ENCODE data around the gene VCY.
"Not testable (repeated sequence)": the region's sequence is repeated elsewhere in the genome, so short reads cannot be mapped to it uniquely, and the experiment has no call there.

The VCY gene

DNA sequence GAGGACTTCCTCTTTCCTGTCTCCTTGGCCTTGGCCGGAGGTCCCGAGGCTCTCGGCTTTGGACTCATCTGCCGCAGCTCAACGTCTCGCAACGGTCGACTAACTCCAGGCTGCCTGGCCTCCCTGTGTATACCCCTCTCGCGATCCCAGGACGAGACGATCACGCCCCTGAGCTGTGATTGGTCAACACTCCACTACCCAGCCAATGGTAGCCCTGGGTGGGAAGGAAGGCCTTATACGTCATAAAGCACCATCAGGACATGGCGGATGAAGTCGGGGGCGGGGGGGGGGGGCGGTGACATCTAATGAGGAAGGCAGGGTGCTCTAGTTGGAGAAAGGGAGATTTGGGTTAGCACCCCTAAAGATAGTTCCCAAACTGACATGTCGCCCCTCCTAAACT is at the start of gene VCY:
VCY (minus strand) TSS at position 101 of the 400 bp plus-strand sequence; CDS start at position 68, 33 bp downstream.
- H3K27ac ChIP-seq, H3K4me3 ChIP-seq: not testable (repeated sequence)

DNA sequence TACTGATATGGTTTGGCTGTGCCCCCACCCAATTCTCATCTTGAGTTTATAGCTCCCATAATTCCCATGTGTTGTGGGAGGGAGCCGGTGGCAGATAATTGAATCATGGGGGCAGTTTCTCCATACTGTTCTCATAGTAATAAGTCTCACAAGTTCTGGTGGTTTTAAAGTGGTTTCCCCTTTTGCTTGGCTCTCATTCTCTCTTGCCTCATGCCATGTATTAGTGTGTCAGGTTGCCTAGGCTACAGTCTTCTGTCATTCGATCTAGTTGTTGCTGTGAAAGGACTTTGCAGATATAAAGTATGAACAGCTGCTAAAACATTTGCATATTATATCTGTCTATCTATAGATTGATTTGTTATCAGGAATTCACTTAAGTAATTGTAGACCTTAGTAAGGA is 44.1 kb upstream of the VCY start:
- H3K4me3 ChIP-seq, H3K27ac ChIP-seq: not testable (repeated sequence)

DNA sequence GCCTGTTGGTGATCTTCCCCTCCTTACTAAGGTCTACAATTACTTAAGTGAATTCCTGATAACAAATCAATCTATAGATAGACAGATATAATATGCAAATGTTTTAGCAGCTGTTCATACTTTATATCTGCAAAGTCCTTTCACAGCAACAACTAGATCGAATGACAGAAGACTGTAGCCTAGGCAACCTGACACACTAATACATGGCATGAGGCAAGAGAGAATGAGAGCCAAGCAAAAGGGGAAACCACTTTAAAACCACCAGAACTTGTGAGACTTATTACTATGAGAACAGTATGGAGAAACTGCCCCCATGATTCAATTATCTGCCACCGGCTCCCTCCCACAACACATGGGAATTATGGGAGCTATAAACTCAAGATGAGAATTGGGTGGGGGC is 25.6 kb upstream of the VCY start:
- H3K27ac ChIP-seq, H3K4me3 ChIP-seq: not testable (repeated sequence)

DNA sequence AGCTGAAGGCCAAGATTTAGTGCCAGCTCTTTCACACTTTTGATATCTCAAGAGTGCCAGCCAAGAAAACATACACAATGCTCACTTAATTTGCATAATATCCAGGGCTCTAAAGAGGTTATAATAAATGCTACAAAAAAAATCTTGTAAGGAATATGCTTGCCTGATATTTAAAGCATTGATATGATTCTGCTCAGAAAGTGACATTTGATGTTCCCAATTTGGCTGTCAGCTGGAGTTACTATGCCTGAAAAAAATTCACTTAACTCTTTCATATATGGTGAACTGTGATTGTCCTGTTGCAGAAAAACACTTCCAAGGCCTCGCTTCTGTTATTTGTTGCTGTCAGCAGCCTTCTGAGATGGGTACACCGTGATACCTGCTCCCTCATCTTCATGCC is 43.9 kb downstream of the VCY start:
- H3K4me3 ChIP-seq, H3K27ac ChIP-seq: not testable (repeated sequence)
